GM21717 (cell line): ENCODE results near the gene TSPAN31.
A peak's percentile ranks its signal among the peaks of the same experiment; 100 is the strongest.

Experiments
- ATAC-seq: cut with Tn5 transposase; IDR thresholded peaks from one replicate; pipeline ENCODE4 v1.9.1; 2021; ENCODE audit warnings: mild to moderate bottlenecking, moderate library complexity; ENCODE audit not compliant: unreplicated experiment

TSPAN31 gene

GRCh38 chr12:57751788-57752667, 7.2 kb downstream of the TSPAN31 start, which contains the start of gene CDK4:
Gene CDK4 (minus strand): TSS chr12:57752310. CDS start chr12:57751717, 593 bp downstream.
- ATAC-seq: peak; percentile 65

DNA sequence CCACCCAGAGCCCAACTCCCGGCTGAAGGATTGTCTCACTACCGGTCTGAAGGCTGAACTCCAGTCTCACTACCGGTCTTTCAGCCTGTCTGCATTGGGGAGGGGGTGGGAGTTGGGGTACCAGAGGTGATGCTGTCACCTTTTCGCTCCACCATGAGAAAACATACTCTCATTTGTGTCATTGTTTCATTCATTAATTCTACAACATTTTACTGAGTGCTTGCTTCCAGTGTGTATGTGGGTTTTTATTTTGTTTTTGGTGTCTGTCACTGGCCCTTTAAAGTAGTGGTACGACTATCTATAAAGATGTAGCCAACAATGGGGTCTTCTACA, 7.8 kb downstream of the TSPAN31 start:
- ATAC-seq: no peak

DNA sequence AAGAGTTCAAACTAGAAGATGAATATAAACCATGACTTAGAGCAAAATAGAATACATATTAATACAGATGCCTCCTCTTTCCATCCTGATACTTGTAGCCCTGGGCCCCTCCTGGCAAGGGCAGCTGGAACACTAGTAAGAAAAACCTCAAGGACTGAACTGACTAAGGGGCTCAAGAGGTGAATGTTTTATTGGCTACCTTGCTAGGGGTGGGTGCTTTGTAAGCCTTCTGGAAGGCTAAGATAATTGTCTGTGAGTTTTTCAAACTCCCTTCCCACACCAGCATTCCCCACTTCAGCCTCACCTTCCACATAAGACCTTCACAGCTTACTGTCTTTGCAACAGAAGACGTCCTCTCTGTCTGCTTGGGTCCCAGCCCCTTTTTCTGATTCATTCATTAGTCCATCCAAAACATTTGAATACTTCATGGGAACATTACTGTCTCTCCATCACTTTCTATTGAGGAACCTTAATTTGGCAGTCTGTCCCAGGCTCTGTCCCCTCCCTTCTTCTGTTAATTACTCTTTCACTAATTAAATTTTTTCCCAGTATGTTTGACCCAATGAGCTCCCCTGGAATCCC, 9.0 kb downstream of the TSPAN31 start:
- ATAC-seq: no peak

DNA sequence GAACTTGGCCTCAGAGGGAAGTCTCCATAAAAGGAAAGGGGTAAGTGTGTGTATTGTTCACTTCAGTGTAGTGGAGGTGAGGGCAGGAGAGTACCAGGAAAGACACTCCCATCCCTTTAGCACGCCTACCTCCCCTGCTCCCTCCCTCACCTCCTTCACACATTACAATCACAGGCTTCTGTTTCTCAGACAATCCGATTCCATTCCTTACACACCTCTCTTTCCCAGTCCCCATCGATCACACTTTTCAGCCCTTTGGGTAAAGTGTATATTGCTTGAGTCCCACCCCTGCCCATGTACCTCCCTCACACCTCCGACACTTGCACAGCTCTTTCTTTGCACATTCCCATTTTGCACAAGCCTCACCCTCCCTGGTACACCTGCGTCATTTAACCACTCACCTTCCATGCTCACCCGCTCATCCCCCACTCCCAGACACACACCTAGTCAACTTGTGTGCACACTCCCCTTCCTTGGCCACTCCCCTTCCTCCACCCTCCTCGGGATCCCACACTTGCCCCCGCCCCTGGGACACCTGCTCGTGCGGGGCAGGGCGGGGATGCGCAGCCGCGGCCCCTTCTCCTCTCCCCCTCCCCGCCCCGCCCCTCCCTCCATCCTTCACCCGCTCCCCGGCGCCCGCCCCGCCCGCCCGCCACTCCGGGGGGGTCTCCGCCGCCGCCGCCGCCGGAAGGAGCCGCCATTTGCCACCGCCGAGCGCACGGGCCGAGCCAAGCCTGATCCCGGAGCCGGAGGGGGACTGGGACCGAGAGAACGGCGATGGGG, 9.8 kb downstream of the TSPAN31 start, which contains the start of gene MARCHF9:
Gene MARCHF9, plus strand, starts transcription at position 693 of the 783 bp plus-strand sequence. CDS start 426 bp downstream, outside the sequence.
- peak; percentile 46 for ATAC-seq

DNA sequence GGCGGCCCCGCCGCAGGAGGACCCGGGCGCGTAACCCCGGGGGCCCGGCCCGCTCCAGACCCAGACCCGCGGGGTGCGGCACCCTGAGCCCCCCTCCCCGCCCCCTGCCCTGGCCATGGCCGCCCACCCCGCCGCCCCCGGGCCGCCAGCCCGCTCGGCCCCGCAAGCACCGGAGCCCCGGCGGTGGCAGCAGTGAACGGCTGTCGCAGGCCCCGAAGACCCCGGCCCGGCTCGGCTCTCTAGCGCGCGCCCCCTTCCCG, 10.3 kb downstream of the TSPAN31 start:
- ATAC-seq: no peak

- no peak for ATAC-seq
Observed at GRCh38 chr12:57755454-57756372, 10.9 kb downstream of the TSPAN31 start.

GRCh38 chr12:57756406-57757341, 11.8 kb downstream of the TSPAN31 start:
- ATAC-seq: peak; percentile 17

DNA sequence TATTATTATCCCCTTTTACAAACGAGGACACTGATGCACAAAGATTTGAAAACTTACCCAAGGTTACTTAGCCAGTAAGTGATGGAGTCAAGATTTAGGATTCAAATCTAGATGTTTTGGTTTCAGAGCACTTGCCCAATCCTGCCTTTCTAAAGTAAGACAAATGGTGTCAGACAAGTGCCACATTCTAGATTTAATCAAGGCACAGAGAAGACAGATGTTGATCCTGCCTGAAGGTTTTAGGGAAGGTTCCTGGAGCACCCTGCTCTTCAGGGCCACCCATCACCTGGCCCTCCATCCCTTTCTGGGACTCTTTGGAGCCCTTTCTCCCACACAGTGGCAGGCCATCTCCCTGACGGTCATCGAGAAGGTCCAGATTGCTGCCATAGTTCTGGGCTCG, 12.9 kb downstream of the TSPAN31 start:
- no peak for ATAC-seq

DNA sequence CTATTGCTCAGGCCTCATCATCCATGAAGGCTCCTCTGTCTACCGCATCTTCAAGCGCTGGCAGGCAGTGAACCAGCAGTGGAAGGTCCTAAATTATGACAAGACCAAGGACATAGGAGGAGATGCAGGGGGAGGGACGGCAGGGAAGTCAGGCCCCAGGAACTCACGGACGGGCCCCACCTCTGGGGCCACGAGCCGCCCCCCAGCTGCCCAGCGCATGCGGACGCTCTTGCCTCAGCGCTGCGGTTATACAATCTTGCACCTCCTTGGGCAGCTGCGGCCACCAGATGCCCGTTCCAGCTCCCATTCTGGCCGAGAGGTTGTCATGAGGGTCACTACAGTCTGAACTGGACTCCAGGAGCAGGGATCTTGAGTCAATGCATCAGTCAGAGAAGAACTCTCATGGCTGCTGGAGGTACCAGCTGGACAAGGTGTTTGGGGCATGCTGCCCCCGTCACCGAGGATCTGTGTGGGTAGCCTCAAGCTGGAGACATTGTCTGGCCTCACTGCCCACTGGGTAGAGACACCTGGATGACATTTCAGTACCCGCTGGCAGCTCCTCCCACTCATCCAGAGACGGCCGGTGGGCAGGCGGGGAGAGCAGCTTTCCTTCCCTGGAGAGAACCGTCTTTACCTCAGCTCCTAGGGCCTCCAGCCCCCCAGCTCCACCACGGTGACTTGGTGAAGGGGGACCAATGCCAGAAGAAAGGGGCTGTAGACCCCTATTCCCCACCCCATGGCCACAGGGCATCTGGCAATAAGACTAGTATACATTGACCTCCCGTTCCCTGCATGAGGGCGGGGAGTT, 13.9 kb downstream of the TSPAN31 start:
- no peak for ATAC-seq

DNA sequence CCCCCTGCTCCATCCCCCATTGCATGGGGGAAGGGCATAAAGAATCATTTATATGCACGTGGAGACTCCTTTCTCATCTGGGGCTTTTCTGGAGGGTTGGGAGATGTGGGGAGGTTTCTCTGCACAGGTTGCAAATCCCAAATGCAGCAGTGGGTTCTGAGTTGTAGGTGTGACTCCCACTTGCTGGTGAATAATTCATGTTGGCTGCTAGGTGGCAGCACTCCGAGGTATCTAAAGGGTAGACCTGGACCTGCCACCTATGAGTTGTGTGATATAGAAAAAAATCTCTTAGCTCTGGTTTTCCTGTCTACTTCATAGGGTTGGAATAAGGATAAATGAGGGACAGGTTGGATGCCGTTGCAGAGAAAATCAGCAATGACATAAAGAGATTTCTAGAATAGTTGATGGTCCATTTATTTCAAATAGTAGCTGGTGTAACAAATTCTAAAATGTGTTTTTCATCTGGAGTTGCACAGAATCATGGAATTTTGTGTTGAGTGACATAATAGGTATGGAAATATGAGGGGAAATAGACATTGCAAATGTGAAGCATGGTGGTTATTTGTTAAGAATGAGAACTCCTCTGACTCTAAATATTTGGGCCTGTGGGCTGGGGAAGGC, 14.6 kb downstream of the TSPAN31 start:
- ATAC-seq: no peak

DNA sequence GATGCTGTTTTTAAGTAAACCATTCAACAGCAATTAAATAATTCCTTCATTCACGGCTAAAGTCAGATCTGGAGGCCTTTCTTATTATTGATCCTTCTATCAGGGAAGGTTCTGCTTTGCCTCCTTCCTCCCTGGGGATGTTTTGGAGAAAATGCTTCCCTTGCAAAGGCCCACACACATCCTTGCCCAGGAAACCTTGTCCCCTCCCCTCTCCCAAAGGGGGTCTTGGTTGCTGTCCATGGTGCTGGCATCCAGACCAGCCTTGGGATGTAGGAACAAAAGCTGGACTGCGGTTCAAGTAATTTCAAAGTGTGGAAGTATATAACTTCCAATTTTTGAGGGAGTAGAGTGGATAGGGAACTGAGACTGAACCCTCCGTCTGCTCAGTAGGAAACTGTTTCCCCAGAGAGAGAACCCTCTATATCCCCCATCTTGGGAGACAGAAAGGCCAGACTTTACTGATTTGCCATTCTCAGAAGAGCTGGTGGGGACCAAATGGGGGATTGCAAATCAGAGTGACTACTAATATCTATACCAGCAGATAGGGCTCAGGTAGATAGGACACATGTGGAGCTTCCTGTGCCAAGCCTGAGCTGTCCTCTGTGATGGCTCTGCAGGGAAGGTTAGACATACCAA, 15.6 kb downstream of the TSPAN31 start:
- no peak for ATAC-seq

GRCh38 chr12:57761391-57761998, 16.7 kb downstream of the TSPAN31 start:
- ATAC-seq: no peak

DNA sequence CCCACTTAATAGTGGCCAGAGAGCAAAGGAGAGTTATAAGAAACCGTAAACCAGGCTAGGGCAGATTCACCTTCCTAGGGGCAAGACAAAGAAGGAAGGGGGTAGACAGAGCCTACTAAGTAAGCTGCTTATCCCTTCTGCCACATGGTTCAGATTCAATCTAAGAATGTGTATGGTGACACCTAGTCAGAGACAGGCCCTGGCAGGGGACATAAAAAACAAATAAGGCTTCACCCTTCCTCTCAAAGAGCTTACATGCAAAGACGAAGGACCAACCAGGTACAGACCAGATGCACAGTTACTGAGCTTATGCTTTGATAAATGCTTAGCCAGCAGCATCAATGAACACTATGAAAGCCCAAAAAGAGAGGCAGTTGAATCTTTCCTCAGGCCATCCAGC, 17.6 kb downstream of the TSPAN31 start:
- ATAC-seq: no peak

DNA sequence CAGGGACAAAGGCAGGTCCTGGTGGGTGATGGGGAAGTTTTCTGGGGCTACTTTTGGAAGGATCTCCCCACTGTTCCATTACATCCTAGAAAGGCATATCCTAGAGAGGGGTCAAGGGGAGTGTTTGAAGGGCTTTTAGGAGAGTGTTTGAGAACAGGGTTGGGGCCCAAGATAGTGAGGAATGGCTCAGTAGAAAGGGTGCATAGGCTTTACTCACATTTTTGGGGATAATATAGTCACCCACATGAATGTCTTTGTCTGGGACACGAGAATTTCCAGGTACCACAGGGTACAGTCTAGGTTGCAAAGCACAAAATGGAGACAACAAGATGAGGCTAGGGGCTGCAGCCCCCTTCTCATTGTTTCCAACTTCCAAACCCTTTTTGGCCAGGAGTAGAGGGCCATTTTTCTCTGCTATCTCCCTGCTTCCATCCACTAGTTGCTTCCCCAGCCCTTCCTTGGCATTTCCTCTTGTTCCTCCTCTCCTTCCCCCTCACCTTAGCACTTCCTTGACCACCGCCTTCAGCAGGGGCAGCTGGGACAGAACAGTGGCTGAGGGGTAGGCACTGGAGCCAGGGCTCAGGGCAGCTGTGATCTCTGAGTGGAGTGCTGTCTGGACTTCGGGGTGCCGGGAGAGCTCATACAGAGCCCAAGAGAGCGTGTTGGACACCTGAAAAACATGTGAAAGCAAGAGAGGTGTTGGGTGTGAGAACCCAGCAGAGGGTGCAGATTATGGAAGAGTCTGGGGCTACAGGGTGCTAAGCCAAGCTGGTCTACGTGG, 19.2 kb downstream of the TSPAN31 start:
- ATAC-seq: no peak

- no peak for ATAC-seq
Observed at GRCh38 chr12:57764662-57765002, 19.8 kb downstream of the TSPAN31 start.

DNA sequence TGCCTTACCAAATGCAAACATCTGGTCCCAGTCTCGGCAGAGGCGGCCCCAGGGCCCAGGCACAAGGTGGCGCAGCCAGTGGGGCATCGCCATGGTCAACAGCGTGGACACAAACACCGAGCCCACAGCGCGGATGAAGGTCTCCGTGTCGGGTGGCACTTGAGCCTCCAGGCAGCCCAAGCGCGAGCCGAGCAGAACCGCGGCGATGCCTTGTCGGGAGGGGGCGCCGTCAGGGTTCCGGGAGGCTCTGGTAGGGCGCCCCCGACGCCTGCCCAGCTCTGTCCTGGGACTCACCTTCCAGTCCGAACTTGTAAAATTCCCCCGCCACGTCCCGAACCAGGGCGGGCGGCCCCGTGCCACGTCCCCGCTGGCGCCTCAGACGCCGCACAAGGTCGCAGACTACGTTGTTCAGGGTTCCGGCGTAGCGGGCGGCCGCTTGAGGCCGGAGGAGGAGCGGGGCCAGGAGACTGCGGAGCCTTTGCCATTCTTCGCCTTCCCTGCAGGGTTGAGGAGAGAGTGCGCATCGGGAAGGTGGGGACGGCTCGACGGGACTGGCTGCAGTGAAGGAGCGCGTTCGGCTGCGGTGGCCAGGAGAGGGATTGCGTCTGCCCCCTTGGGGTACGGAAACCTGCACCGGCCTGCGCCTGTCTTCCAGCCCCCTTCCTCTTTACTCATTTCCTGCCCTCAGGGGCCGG, 20.3 kb downstream of the TSPAN31 start:
- ATAC-seq: peak; percentile 48
